Hepatocyte (in vitro differentiated cells): ENCODE results near the gene NFIA. TPM values are rescaled to one million over a fixed set of nuclear protein-coding genes. Genes with fewer than 3 reads are reported as not detected.

ENCODE experiments used
- DNase-seq: peaks from one replicate; pipeline ENCODE4 v3.0.0-alpha.2; 2016; ENCODE audit warnings: low spot score
- H2AFZ ChIP-seq: fragments of 200-600 bp; sonication (generic); 2 replicates; pipeline ENCODE4 v1.6.0; 2016; ENCODE audit warnings: antibody characterized with exemption, mild to moderate bottlenecking
- H3K27ac ChIP-seq: fragments of 200-600 bp; sonication (generic); 2 replicates; pipeline ENCODE4 v1.5.1; 2016; ENCODE audit warnings: mild to moderate bottlenecking
- H3K27me3 ChIP-seq: fragments of 200-600 bp; sonication (generic); 2 replicates; pipeline ENCODE4 v1.6.1; 2016
- H3K36me3 ChIP-seq: fragments of 200-600 bp; sonication (generic); replicated peaks from 2 replicates; pipeline ENCODE4 v1.5.1; 2016; ENCODE audit warnings: low read depth; ENCODE audit not compliant: insufficient read depth
- H3K4me1 ChIP-seq: fragments of 200-600 bp; sonication (generic); 2 replicates; pipeline ENCODE4 v1.5.1; 2016; ENCODE audit warnings: mild to moderate bottlenecking, moderate library complexity; ENCODE audit not compliant: insufficient read depth
- H3K4me2 ChIP-seq: fragments of 200-600 bp; sonication (generic); 2 replicates; pipeline ENCODE4 v1.6.0; 2016
- H3K4me3 ChIP-seq: fragments of 200-600 bp; sonication (generic); 2 replicates; pipeline ENCODE4 v1.5.1; 2016; ENCODE audit warnings: mild to moderate bottlenecking
- H3K79me2 ChIP-seq: fragments of 200-600 bp; sonication (generic); 2 replicates; pipeline ENCODE4 v1.6.0; 2017; ENCODE audit warnings: mild to moderate bottlenecking
- H3K9me2 ChIP-seq: fragments of 200-600 bp; sonication (generic); replicated peaks from 2 replicates; pipeline ENCODE4 v1.6.0; 2017; ENCODE audit warnings: mild to moderate bottlenecking; ENCODE audit not compliant: insufficient read depth
- H3K9me3 ChIP-seq: fragments of 200-600 bp; sonication (generic); 2 replicates; pipeline ENCODE4 v1.5.1; 2016; ENCODE audit warnings: low read depth, mild to moderate bottlenecking
- H4K20me1 ChIP-seq: fragments of 200-600 bp; sonication (generic); 2 replicates; pipeline ENCODE4 v1.6.0; 2016; ENCODE audit warnings: mild to moderate bottlenecking; ENCODE audit not compliant: insufficient read depth, poor library complexity, severe bottlenecking
- CTCF ChIP-seq: fragments of 200-600 bp; sonication (generic); IDR thresholded peaks from 2 replicates; pipeline ENCODE4 v1.5.1; 2016; ENCODE audit warnings: antibody characterized with exemption, mild to moderate bottlenecking; ENCODE audit not compliant: poor library complexity
- EZH2 ChIP-seq: fragments of 200-600 bp; sonication (generic); IDR thresholded peaks from 2 replicates; pipeline ENCODE4 v1.6.1; 2016; ENCODE audit warnings: antibody characterized with exemption, mild to moderate bottlenecking, borderline replicate concordance
- EZH2phosphoT487 ChIP-seq: fragments of 200-600 bp; sonication (generic); IDR thresholded peaks from one replicate; pipeline ENCODE4 v1.6.1; 2018; ENCODE audit warnings: antibody characterized with exemption, mild to moderate bottlenecking, low read depth, moderate library complexity; ENCODE audit not compliant: unreplicated experiment, severe bottlenecking
- WGBS: methylation state at CpG from one replicate; pipeline ENCODE4 v1.1.6; 2016; ENCODE audit warnings: low lambda C conversion rate; ENCODE audit errors: missing lambda C conversion rate; 5-methylcytosine and 5-hydroxymethylcytosine counted together
- polyA plus RNA-seq: library from polyadenylated mRNA; unstranded; fragments of >200 nt; fragmentation: Nextera tagmentation; extraction: Ambion mirVana; gene quantifications from 2 replicates; pipeline ENCODE4 v1.2.1, GENCODE V29; 2016
- total RNA-seq: library from RNA; depleted of rRNA; stranded (reverse); fragments of >200 nt; gene quantifications from 2 replicates; pipeline ENCODE4 v1.2.3, GENCODE V29; 2014

The NFIA gene
- total and polyA plus RNA-seq, 2 experiments from 2014 or later = 15.1 to 18.2 TPM

GRCh38 chr1:61204528-61204927 lies 122.2 kb downstream of the NFIA start:
- WGBS = 95% methylated on average over 1 of the region's 1 CpG
- Histone ChIP-seq H2AFZ (no peak overlapping the region), H4K20me1 (no peaks in the 10 kb centered on the region), H3K4me2 (no peak overlapping the region), H3K79me2 (peaks cover 58% of the 10 kb centered on the region), H3K27ac (no peak overlapping the region), H3K4me3 (no peak overlapping the region), H3K4me1 (peaks cover 4% of the 10 kb centered on the region), H3K9me3 (no peaks in the 10 kb centered on the region), H3K36me3 (no peaks in the 10 kb centered on the region), H3K9me2 (no peaks in the 10 kb centered on the region), H3K27me3 (no peaks in the 10 kb centered on the region)
- TF ChIP-seq CTCF (no peak), EZH2 (no peak), EZH2phosphoT487 (no peak)
- peak; percentile 28 for DNase-seq

GRCh38 chr1:61207416-61207815 lies 125.1 kb downstream of the NFIA start:
- H3K79me2 ChIP-seq = peaks cover 46% of the 10 kb centered on the region
- 90% methylated on average over 5 of the region's 5 CpGs for WGBS

GRCh38 chr1:61208172-61208571 lies 125.8 kb downstream of the NFIA start:
- no peak for DNase-seq
- H2AFZ ChIP-seq = no peak overlapping the region
- no peaks in the 10 kb centered on the region for H3K36me3 ChIP-seq
- no peak overlapping the region for H3K4me3 ChIP-seq
- no peaks in the 10 kb centered on the region for H3K9me2 ChIP-seq
- no peaks in the 10 kb centered on the region for H3K27me3 ChIP-seq
- no peak overlapping the region for H3K27ac ChIP-seq
- peaks cover 45% of the 10 kb centered on the region for H3K79me2 ChIP-seq
- H3K4me2 ChIP-seq = no peak overlapping the region
- H3K9me3 ChIP-seq = no peaks in the 10 kb centered on the region
- peaks cover 4% of the 10 kb centered on the region for H3K4me1 ChIP-seq
- TF ChIP-seq EZH2phosphoT487 (no peak), CTCF (no peak), EZH2 (no peak)
- H4K20me1 ChIP-seq = no peaks in the 10 kb centered on the region

More at GRCh38 chr1:61207416-61207815, 125.1 kb downstream of the NFIA start:
- H3K4me1 ChIP-seq = peaks cover 4% of the 10 kb centered on the region
- H3K27ac ChIP-seq = no peak overlapping the region
- H4K20me1 ChIP-seq = no peaks in the 10 kb centered on the region
- no peaks in the 10 kb centered on the region for H3K36me3 ChIP-seq
- H3K4me2 ChIP-seq = no peak overlapping the region
- TF ChIP-seq EZH2 (no peak), EZH2phosphoT487 (no peak), CTCF (no peak)
- H2AFZ ChIP-seq = no peak overlapping the region
- H3K9me3 ChIP-seq = no peaks in the 10 kb centered on the region
- no peak overlapping the region for H3K4me3 ChIP-seq
- H3K9me2 ChIP-seq = no peaks in the 10 kb centered on the region
- no peaks in the 10 kb centered on the region for H3K27me3 ChIP-seq
- no peak for DNase-seq

- Histone ChIP-seq H3K36me3 (no peaks in the 10 kb centered on the region), H3K4me2 (no peak overlapping the region), H2AFZ (no peak overlapping the region), H3K9me3 (no peaks in the 10 kb centered on the region), H4K20me1 (no peaks in the 10 kb centered on the region), H3K27ac (no peak overlapping the region), H3K79me2 (peaks cover 43% of the 10 kb centered on the region), H3K4me3 (no peak overlapping the region), H3K27me3 (no peaks in the 10 kb centered on the region), H3K9me2 (no peaks in the 10 kb centered on the region), H3K4me1 (peaks cover 4% of the 10 kb centered on the region)
- 71% methylated on average over 2 of the region's 2 CpGs for WGBS
- no peak for DNase-seq
- no peak for TF ChIP-seq EZH2phosphoT487
- no peak for TF ChIP-seq CTCF
Observed at GRCh38 chr1:61208831-61209230, 126.5 kb downstream of the NFIA start.
